Testis (tissue), 3 donors: Measurements from ENCODE around the gene CNOT8. TPM values are rescaled to one million over a fixed set of nuclear protein-coding genes. Genes with fewer than 3 reads are reported as not detected.

Experiments
- DNase-seq: peaks from one replicate; pipeline ENCODE4 v3.0.0-alpha.2; 2019
- H3K27ac ChIP-seq, 2 donors: fragments of 200-600 bp; sonication (generic); one replicate each; pipeline ENCODE4 v1.5.1; 2019
- H3K27me3 ChIP-seq: fragments of 200-600 bp; sonication (generic); one replicate; pipeline ENCODE4 v1.5.1; 2019
- H3K36me3 ChIP-seq: fragments of 200-600 bp; sonication (generic); one replicate; pipeline ENCODE4 v1.5.1; 2017; ENCODE audit warnings: low read depth; ENCODE audit errors: missing control alignments
- H3K4me1 ChIP-seq: fragments of 200-600 bp; sonication (generic); one replicate; pipeline ENCODE4 v1.5.1; 2019
- H3K4me3 ChIP-seq, 2 donors: fragments of 200-600 bp; sonication (generic); one replicate each; pipeline ENCODE4 v1.5.1; 2017 to 2019
- H3K9me3 ChIP-seq: fragments of 200-600 bp; sonication (generic); one replicate; pipeline ENCODE4 v1.5.1; 2017
- POLR2A ChIP-seq: fragments of 450-650 bp; IDR thresholded peaks from one replicate; pipeline ENCODE4 v1.6.1; 2017; ENCODE audit warnings: antibody characterized with exemption, mild to moderate bottlenecking, moderate library complexity
- WGBS, 2 donors: methylation state at CpG; one replicate each; pipeline ENCODE4 v1.1.5; 2018; 5-methylcytosine and 5-hydroxymethylcytosine counted together
- intact Hi-C: fragments of 100-400 bp; cut with DNase I; formaldehyde crosslinking; loops from one replicate; pipeline ENCODE4 v1.15.1; 2023; ENCODE audit warnings: low total_unique reads
- polyA plus RNA-seq: library from polyadenylated mRNA; stranded (reverse); fragments of 350-450 nt; fragmentation: Illumina TruSeq; extraction: RNeasy Lipid Tissue Mini Kit (QIAGEN cat#74804); gene quantifications from one replicate; pipeline ENCODE4 v1.2.3, GENCODE V29; 2014; ENCODE audit warnings: low read depth, low replicate concordance; ENCODE audit not compliant: insufficient read depth
- total RNA-seq, 2 donors: library from RNA; depleted of rRNA; stranded (reverse); fragments of >200 nt; gene quantifications; one replicate each; pipeline ENCODE4 v1.2.3, GENCODE V29; 2016
- TF ChIP-seq, protein P1 (sequence below), 3 experiments: fragments of 450-650 bp in 2 of 3; fragments of 200-600 bp in 1 of 3; sonication (generic) in 1 of 3; IDR thresholded peaks; one replicate each; pipeline ENCODE4 v1.5.1; 2016 to 2019; ENCODE audit warnings: antibody characterized with exemption in 3 of 3, mild to moderate bottlenecking in 2 of 3, moderate library complexity in 1 of 3

The CNOT8 gene
- total and polyA plus RNA-seq, 3 donors from 2014 or later: 67.6 to 106 (median 103) TPM

DNA sequence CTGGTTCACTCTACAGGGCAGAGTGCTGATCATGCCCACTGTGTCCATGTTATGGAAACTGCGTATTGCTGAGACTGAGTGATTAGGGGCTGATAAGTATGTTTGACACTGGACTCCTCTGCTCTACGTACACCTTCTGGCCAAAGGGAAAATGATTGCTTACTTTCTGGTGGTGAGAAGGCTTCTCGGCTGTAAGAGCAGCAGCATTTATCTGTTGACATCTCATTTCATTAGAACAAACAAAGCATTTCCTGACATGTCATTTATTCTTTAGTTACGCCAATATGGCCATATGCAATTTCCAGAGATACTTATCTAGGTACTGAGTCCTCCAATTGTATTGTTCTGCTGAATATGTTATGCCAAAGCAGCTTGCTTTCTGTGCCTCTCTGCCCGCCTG, 13.6 kb upstream of the CNOT8 start:
- H3K27ac ChIP-seq: no peak overlapping the region
- H3K36me3 ChIP-seq: no peaks in the 10 kb centered on the region
- DNase-seq: no peak
- no peaks in the 10 kb centered on the region for H3K9me3 ChIP-seq
- 68 to 71% methylated on average over 5 of the region's 5 CpGs for WGBS, 2 donors
- H3K4me3 ChIP-seq: no peak overlapping the region
- H3K27me3 ChIP-seq: no peaks in the 10 kb centered on the region
- H3K4me1 ChIP-seq: peaks cover 9% of the 10 kb centered on the region
- TF ChIP-seq, protein P1, sequence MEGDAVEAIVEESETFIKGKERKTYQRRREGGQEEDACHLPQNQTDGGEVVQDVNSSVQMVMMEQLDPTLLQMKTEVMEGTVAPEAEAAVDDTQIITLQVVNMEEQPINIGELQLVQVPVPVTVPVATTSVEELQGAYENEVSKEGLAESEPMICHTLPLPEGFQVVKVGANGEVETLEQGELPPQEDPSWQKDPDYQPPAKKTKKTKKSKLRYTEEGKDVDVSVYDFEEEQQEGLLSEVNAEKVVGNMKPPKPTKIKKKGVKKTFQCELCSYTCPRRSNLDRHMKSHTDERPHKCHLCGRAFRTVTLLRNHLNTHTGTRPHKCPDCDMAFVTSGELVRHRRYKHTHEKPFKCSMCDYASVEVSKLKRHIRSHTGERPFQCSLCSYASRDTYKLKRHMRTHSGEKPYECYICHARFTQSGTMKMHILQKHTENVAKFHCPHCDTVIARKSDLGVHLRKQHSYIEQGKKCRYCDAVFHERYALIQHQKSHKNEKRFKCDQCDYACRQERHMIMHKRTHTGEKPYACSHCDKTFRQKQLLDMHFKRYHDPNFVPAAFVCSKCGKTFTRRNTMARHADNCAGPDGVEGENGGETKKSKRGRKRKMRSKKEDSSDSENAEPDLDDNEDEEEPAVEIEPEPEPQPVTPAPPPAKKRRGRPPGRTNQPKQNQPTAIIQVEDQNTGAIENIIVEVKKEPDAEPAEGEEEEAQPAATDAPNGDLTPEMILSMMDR (IDR thresholded peaks at IDR 0.05): no peak
- no peak for TF ChIP-seq POLR2A
- intact Hi-C loops: no loop called here

DNA sequence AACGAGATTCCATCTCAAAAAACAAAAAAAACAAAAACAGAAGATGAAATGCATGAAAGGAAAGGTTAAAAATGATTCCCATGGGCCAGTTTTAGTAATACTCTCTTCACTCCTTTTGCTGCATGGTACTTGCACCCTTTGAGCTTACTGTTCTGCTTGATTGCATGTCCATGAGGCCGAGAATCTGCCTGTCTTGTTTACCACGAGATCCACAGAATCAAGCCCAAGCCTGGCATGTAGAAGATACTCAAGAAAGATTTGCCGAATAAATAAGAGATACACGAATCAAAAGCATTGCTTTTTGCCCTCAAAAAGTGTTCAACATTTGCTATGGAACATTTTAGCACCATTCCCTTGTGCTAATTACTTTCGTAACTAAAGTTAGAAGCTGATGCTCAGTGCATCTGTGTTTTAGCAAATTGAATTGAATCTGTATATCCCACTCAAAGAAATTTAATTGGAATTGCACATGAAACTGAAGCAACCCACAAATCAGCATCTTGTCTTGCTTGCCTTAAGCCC, 9.1 kb upstream of the CNOT8 start:
- H3K9me3 ChIP-seq: no peaks in the 10 kb centered on the region
- H3K4me3 ChIP-seq: peak overlapping the region in 1 of 2 donors; percentile 67
- TF ChIP-seq, protein P1 (IDR thresholded peaks at IDR 0.05): no peak
- TF ChIP-seq POLR2A: no peak
- no peak for DNase-seq
- no peaks in the 10 kb centered on the region for H3K36me3 ChIP-seq
- H3K4me1 ChIP-seq: peaks cover 22% of the 10 kb centered on the region
- 55 to 62% methylated on average over 6 of the region's 6 CpGs for whole genome bisulfite sequencing, 2 donors
- peak overlapping the region; percentile 82 to 90 for H3K27ac ChIP-seq
- no peaks in the 10 kb centered on the region for H3K27me3 ChIP-seq
- intact Hi-C loops: no loop called here

DNA sequence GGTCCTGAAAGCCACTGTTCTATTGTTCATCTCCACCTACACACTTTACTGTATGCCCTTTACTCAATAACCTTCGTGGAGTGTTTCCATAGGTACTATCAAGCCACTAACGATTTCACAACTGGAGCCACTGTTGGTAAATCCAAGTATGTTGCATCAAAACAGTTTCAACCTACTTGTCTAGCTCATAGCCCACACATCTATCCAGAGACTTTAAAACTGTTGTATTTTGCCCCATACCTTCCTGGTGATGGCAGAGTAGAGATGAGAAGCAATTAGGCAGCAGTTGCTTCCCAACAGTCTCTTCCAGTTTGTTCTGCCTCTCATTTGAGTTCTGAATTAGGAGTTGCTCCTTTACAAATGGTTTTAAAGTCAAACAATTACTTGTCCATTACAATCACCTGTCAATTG, 8.6 kb upstream of the CNOT8 start:
- no peaks in the 10 kb centered on the region for H3K27me3 ChIP-seq
- H3K36me3 ChIP-seq: no peaks in the 10 kb centered on the region
- peak overlapping the region; percentile 82 to 90 for H3K27ac ChIP-seq
- DNase-seq: no peak
- 41 to 55% methylated on average over 2 of the region's 2 CpGs for WGBS, 2 donors
- no peaks in the 10 kb centered on the region for H3K9me3 ChIP-seq
- intact Hi-C loops: no loop called here
- no peak for TF ChIP-seq POLR2A
- peak overlapping the region; percentile 62 to 67 for H3K4me3 ChIP-seq
- H3K4me1 ChIP-seq: peaks cover 22% of the 10 kb centered on the region

DNA sequence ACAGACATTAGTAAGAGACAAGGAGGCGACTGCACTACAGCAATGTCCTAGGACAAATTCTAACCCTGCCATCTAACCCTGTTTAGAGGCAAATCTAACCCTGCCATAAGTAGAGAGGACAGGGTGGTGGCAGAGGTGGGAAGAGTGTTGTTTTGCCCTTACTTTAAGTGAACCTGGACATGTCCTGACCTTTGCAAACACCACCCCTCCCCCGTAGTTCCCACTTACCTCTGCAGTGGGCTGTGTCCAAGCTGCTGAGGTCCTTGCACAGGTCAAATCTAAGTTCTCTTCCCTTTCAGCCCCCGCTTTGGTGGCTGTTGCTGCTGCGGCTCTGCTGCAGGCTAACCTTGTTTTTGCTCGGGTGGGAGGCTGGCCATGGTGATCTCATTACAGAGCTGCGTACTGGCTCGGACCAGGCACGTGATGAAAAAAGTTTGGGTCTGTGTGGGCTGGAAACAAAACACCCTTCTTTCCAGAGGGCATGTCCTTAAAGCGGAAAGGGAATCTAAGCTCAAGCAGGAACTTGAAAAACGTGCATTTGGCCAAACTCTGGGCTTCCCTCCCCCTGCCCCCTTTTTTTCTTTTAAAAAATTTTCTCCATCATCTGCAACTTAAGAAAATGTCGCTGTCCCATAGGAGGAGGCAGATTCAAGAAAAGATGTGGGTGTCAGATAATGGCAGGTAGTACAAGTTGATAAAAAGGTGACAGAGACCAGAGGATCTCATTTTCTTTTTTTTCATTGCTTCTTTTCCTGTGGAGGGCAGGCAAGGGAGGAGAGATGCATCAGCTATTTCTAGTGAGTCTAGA, 8.0 kb upstream of the CNOT8 start, which contains the start of gene FAXDC2:
FAXDC2 (minus strand) TSS at position 349 of the 808 bp plus-strand sequence. CDS start 12,425 bp downstream, outside the sequence.
- 14 to 15% methylated on average over 11 of the region's 11 CpGs for WGBS, 2 donors
- intact Hi-C loops: no loop called here

DNA sequence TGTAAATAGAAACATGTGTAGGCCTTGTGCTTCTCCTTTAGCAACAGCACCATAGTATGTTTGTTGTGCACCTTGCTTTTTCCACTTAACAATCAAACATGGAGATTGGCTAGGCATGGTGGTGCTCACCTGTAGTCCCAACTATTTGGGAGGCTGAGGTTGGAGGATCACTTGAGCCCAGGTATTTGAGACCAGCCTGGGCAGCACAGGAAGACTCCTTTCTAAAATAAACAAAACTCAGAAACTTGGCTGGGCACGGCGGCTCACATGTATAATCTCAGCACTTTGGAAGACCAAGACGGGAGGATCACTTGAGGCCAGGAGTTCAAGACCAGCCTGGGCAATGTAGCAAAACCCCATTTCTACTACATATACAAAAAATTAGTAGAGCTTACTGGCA, 7.1 kb upstream of the CNOT8 start:
- intact Hi-C loops: no loop called here
- TF ChIP-seq POLR2A: no peak
- TF ChIP-seq, protein P1 (IDR thresholded peaks at IDR 0.05): no peak
- peak overlapping the region; percentile 82 to 90 for H3K27ac ChIP-seq
- no peaks in the 10 kb centered on the region for H3K27me3 ChIP-seq
- no peak for DNase-seq
- no peak overlapping the region for H3K4me3 ChIP-seq
- no peaks in the 10 kb centered on the region for H3K9me3 ChIP-seq
- H3K4me1 ChIP-seq: peaks cover 18% of the 10 kb centered on the region
- WGBS, 2 donors: 88 to 90% methylated on average over 3 of the region's 3 CpGs
- no peaks in the 10 kb centered on the region for H3K36me3 ChIP-seq

More for the DNA sequence above, 8.0 kb upstream of the CNOT8 start, which contains the start of gene FAXDC2:
- Histone ChIP-seq H3K27me3 (no peaks in the 10 kb centered on the region), H3K9me3 (no peaks in the 10 kb centered on the region), H3K36me3 (no peaks in the 10 kb centered on the region), H3K4me3 (peak within 1 kb of the TSS; percentile 62 to 67), H3K27ac (peak within 1 kb of the TSS; percentile 82 to 90), H3K4me1 (peaks cover 18% of the 10 kb centered on the region)
- TF ChIP-seq POLR2A: no peak
- TF ChIP-seq, protein P1 (IDR thresholded peaks at IDR 0.05): no peak
- DNase-seq: peak; percentile 92
